GM19468 (cell line): ENCODE data around the gene KRT31.
"Not testable (repeated sequence)": the region's sequence is repeated elsewhere in the genome, so short reads cannot be mapped to it uniquely, and the experiment has no call there.

Source experiments
- ATAC-seq: cut with Tn5 transposase; IDR thresholded peaks from one replicate; pipeline ENCODE4 v1.9.1; 2021; ENCODE audit warnings: mild to moderate bottlenecking, moderate library complexity, moderate number of reproducible peaks; ENCODE audit not compliant: unreplicated experiment; ENCODE audit errors: extremely low read depth

KRT31 gene

DNA sequence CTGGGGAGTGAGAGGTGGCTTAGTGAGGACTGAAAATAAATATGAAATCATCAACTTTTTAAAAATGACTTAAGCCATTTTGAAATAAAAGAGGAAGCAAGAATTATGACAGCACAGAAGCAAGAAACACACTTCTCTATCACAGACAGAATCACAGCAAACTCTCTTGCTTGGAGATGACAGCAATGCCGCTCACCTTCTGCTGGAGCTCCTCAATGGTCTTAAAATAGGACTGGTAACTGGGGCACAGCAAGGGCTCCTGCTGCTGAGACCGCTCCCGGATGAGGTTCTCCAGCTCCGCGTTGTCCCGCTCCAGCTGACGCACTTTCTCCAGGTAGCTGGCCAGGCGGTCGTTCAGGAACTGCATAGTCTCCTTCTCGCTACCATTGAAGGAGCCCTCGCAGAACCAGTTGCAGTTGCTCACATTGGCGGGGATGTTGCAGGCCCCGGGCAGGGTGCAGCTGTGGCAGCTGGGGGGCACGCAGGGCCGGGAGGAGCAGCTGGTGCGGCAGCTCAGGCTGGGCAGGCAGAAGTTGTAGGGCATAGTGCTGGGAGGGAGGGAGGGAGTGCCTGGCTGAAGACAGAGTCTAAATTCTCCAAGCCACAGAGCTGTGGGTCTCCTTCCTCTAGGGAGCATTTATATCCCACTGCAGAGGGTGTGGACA lies at the start of gene KRT31:
Gene KRT31 (minus strand): TSS at position 613 of the 665 bp plus-strand sequence. CDS start 69 bp downstream, at position 544.
- no peak for ATAC-seq

- no peak for ATAC-seq
Observed at GRCh38 chr17:41446806-41447205, 49.4 kb upstream of the KRT31 start.

DNA sequence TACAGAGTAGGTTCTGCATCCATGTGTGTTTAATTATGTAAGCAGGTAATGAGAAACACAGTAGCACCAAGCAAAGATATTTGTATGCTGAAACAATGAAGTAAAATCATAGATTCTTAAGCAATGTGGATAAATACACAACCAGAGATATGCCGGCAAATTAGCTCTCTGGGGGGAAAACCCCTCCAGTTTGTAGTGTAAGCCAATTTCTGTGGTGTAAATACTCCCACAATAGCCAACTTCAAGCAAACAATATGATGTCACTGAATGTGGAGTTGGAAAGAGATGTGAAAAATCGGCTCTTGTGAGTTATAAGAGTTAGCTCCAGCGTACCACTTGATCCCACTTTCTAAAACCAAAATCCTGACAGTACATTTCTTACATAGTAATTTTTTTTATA lies 47.2 kb upstream of the KRT31 start:
- ATAC-seq: no peak

- ATAC-seq: no peak
Observed at GRCh38 chr17:41444186-41444585, 46.8 kb upstream of the KRT31 start.

- no peak for ATAC-seq
Observed at GRCh38 chr17:41442739-41443138, 45.3 kb upstream of the KRT31 start.

GRCh38 chr17:41440531-41441033 lies 43.2 kb upstream of the KRT31 start, which contains the start of gene KRT38:
Gene KRT38, minus strand, starts transcription at chr17:41440983. Its CDS starts 62 bp downstream, at chr17:41440921.
- ATAC-seq: no peak

GRCh38 chr17:41439375-41439774 lies 42.0 kb upstream of the KRT31 start:
- ATAC-seq: no peak

GRCh38 chr17:41437769-41438168 lies 40.4 kb upstream of the KRT31 start:
- ATAC-seq: no peak

GRCh38 chr17:41437254-41437653 lies 39.8 kb upstream of the KRT31 start:
- ATAC-seq: no peak

DNA sequence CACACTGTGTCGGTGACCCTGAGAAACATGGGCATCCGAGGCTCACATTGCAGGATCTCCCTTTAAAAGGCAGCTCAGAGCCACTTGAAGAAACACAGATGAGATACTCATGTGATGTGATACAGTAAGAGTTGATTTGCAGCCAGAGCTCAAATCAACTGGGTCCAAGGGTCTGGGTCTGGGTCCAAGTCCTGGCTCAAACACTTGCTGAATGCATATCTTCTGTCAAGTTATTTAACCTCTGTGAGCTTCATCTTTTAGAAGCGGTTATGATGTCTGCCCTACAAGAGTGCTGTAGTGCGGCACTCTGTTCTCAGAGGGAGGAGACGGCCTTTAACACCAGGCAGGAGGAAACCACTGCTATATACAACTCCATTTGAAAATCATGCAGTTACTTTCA lies 37.0 kb upstream of the KRT31 start:
- no peak for ATAC-seq

- no peak for ATAC-seq
Observed at GRCh38 chr17:41434005-41434404, 36.6 kb upstream of the KRT31 start.

DNA sequence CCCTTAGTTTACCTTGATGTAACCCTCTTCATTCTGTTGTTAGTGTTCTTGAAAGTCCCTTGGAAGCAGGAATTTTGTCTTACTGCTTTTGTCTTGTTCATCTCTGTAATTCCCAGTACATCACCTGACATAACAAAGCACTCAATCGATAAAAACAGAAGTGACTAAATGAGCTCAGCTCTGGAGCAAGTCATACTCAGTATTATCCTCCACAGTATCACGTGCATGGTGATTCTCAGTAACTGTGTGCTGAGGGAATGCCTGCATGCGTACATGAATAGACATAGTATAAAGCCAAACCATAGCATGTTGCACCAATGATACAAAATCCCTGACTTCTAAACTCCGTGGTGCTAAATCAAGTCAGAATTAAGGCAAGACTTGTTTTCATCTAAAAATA lies 36.2 kb upstream of the KRT31 start:
- ATAC-seq: no peak

DNA sequence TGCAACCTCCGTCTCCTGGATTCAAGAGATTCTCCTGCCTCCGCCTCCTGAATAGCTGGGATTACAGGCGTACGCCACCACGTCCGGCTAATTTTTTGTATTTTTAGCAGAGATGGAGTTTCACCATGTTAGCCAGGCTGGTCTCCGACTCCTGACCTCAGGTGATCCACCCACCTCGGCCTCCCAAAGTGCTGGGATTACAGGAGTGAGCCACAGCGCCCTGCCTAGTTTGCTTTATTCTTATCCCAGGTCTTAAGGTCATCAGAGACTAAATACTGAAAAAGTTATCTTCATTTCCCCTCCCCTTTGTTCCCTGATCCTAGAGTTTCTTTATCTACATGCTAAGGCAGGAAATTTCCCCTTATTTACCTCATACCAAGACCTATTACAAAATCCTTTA lies 33.0 kb upstream of the KRT31 start:
- ATAC-seq: not testable (repeated sequence)

DNA sequence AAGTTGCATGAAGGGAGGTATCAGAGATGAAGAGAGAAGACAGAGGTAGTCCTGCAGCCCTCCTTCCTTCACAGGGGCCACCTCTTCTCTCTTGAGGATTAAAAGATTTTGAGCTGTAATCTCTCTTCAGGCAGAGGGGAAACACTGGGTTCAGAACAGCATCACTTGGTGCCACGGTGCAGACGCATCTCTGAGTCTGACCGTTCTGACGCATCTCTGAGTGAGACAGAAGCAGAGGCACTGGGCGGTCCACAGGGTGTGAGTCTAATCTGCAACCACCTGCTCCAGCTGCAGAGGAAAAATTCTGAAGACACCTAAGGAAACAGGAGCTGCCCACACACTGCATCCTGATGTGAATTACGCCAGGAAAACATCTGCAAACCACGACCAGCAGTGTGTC lies 32.3 kb upstream of the KRT31 start:
- no peak for ATAC-seq

GRCh38 chr17:41428591-41429291 lies 31.3 kb upstream of the KRT31 start:
- ATAC-seq: no peak

GRCh38 chr17:41424111-41424635 lies 26.8 kb upstream of the KRT31 start, which contains the start of gene KRT37:
Gene KRT37, minus strand, starts transcription at chr17:41424585. Its CDS starts 62 bp downstream, at chr17:41424523.
- ATAC-seq: no peak

DNA sequence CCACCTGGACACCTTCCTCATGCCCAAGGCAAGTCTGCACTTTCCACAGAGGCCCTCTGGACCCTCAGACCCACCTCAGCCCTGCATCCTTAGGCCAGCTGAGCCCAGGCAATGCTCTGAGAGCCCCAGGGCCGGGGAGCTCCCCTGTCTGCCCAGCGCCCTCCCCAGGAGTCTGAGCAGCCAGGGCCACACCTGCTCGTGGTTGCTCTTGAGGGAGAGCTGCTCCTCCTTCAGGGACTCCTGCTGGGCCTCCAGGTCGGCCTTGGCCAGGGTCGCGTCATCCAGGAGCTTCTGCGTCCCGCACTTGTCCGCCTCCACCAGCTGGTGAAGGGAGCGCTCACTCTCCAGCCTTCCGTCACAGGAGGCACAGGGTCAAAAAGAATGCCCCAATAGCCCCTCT lies 25.2 kb upstream of the KRT31 start:
- ATAC-seq: not testable (repeated sequence)

- ATAC-seq: no peak
Observed at GRCh38 chr17:41421617-41422016, 24.2 kb upstream of the KRT31 start.

- no peak for ATAC-seq
Observed at GRCh38 chr17:41421116-41421515, 23.7 kb upstream of the KRT31 start.

DNA sequence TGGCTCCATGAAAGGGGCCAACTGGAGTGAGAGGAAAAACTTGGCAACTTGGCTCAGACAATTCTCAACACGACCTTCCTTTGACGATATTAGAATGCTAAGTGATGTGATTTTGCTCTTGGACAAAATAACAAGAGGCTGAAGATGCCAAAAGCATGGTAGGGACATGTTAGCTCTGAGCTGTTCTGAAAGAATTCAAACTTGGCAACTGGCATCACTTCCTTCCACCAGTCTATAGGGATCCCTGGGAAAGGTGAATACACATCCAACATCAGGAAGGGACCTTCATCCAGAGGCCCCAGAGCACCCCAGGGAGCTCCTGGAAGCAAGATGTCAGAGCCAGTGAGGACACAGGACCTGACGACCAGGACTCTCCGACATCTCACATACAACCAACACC lies 22.7 kb upstream of the KRT31 start:
- no peak for ATAC-seq

DNA sequence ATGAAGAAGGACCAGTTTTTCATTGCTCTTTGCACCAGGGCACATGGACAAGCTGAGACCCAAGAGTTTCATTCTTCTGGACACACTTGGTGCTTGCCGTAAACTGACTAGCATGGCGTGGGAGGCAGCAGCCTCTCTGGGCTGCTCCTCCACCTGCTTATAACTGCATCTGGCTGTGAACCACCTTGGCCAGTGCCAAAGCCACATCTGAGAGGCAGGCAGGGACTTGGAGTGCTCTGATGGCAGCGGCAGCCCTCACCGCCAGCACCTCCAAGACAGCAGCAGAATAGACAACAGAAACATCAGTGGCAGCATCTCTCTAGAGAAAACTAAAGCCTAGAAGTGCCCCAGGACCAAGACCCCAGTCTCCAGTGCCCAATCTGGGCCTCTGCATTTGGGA lies 22.3 kb upstream of the KRT31 start:
- ATAC-seq: no peak
